ENCODE measurements around the gene PPP1CC.
A peak's percentile ranks its signal among the peaks of the same experiment; 100 is the strongest.
"Not testable (repeated sequence)": the region's sequence is repeated elsewhere in the genome, so short reads cannot be mapped to it uniquely, and the experiment has no call there.

PPP1CC gene

GRCh38 chr12:110741341-110742095, 1.2 kb downstream of the PPP1CC start:
- DNase-seq (no peak), ATAC-seq (peak; percentile 2)
- Mint-ChIP-seq H3K27ac (peak overlapping the region; percentile 98 to 100), H3K4me3 (peak overlapping the region; percentile 94 to 98), H3K9me3 (no peaks in the 10 kb centered on the region), H3K4me1 (peaks cover 56% of the 10 kb centered on the region), H3K27me3 (no peaks in the 10 kb centered on the region)

GRCh38 chr12:110739894-110740293, 2.8 kb downstream of the PPP1CC start:
- DNase-seq = no peak
- Mint-ChIP-seq H3K9me3 (no peaks in the 10 kb centered on the region), H3K4me3 (peak overlapping the region; percentile 78 to 98), H3K27me3 (no peaks in the 10 kb centered on the region), H3K4me1 (peaks cover 71% of the 10 kb centered on the region), H3K27ac (peak overlapping the region; percentile 86 to 92)
- ATAC-seq = peak; percentile 41

- no peaks in the 10 kb centered on the region for H3K9me3 Mint-ChIP-seq
- H3K27ac Mint-ChIP-seq = peak overlapping the region; percentile 86 to 92
- ATAC-seq (no peak), DNase-seq (no peak)
- H3K4me1 Mint-ChIP-seq = peaks cover 75% of the 10 kb centered on the region
- H3K27me3 Mint-ChIP-seq = no peaks in the 10 kb centered on the region
- H3K4me3 Mint-ChIP-seq = peak overlapping the region; percentile 78 to 98
These were observed 3.2 kb downstream of the PPP1CC start for GRCh38 chr12:110739488-110739887.

GRCh38 chr12:110737532-110737931, 5.2 kb downstream of the PPP1CC start:
- peak overlapping the region; percentile 49 to 98 for H3K4me3 Mint-ChIP-seq
- H3K9me3 Mint-ChIP-seq = no peaks in the 10 kb centered on the region
- H3K27ac Mint-ChIP-seq = peak overlapping the region; percentile 52 to 88
- no peak for DNase-seq
- H3K4me1 Mint-ChIP-seq = peaks cover 78% of the 10 kb centered on the region
- no peak for ATAC-seq
- H3K27me3 Mint-ChIP-seq = no peaks in the 10 kb centered on the region

- not testable (repeated sequence) for H3K9me3 Mint-ChIP-seq, ATAC-seq, H3K27ac Mint-ChIP-seq, H3K27me3 Mint-ChIP-seq, DNase-seq
- Mint-ChIP-seq H3K4me1 (peaks cover 83% of the 10 kb centered on the region), H3K4me3 (peak overlapping the region in 1 of 2 donors; percentile 49)
These were observed 5.7 kb downstream of the PPP1CC start for GRCh38 chr12:110737016-110737415.

- Mint-ChIP-seq H3K4me1 (peaks cover 82% of the 10 kb centered on the region), H3K4me3 (peak overlapping the region in 1 of 2 donors; percentile 18), H3K9me3 (no peaks in the 10 kb centered on the region), H3K27me3 (no peaks in the 10 kb centered on the region), H3K27ac (peak overlapping the region; percentile 61 to 76)
- no peak for ATAC-seq
- DNase-seq = no peak
These were observed 8.8 kb downstream of the PPP1CC start for GRCh38 chr12:110733900-110734299.

- H3K4me3 Mint-ChIP-seq = no peak overlapping the region
- no peaks in the 10 kb centered on the region for H3K9me3 Mint-ChIP-seq
- H3K27me3 Mint-ChIP-seq = no peaks in the 10 kb centered on the region
- H3K27ac Mint-ChIP-seq = peak overlapping the region in 1 of 2 donors; percentile 76
- ATAC-seq = no peak
- H3K4me1 Mint-ChIP-seq = peaks cover 82% of the 10 kb centered on the region
- DNase-seq = no peak
These were observed 9.5 kb downstream of the PPP1CC start for GRCh38 chr12:110733089-110733715.

- Mint-ChIP-seq H3K4me1 (peaks cover 82% of the 10 kb centered on the region), H3K9me3 (no peaks in the 10 kb centered on the region), H3K27ac (peak overlapping the region in 1 of 2 donors; percentile 85), H3K4me3 (no peak overlapping the region), H3K27me3 (no peaks in the 10 kb centered on the region)
- ATAC-seq = no peak
- DNase-seq = no peak
These were observed 10.1 kb downstream of the PPP1CC start for GRCh38 chr12:110732572-110732971.

- H3K27ac Mint-ChIP-seq = no peak overlapping the region
- ATAC-seq = no peak
- no peaks in the 10 kb centered on the region for H3K9me3 Mint-ChIP-seq
- no peak overlapping the region for H3K4me3 Mint-ChIP-seq
- no peaks in the 10 kb centered on the region for H3K27me3 Mint-ChIP-seq
- no peak for DNase-seq
- peaks cover 86% of the 10 kb centered on the region for H3K4me1 Mint-ChIP-seq
These were observed 11.2 kb downstream of the PPP1CC start for GRCh38 chr12:110731479-110731878.

GRCh38 chr12:110728628-110729027, 14.1 kb downstream of the PPP1CC start:
- peaks cover 68% of the 10 kb centered on the region for H3K4me1 Mint-ChIP-seq
- ATAC-seq = no peak
- peak overlapping the region in 1 of 2 donors; percentile 68 for H3K27ac Mint-ChIP-seq

GRCh38 chr12:110726708-110727369, 15.9 kb downstream of the PPP1CC start:
- no peak for DNase-seq
- no peak overlapping the region for H3K4me3 Mint-ChIP-seq
- peak overlapping the region; percentile 2 to 51 for H3K27ac Mint-ChIP-seq
- ATAC-seq = no peak
- no peaks in the 10 kb centered on the region for H3K27me3 Mint-ChIP-seq
- H3K4me1 Mint-ChIP-seq = peaks cover 50% of the 10 kb centered on the region
- no peaks in the 10 kb centered on the region for H3K9me3 Mint-ChIP-seq

More at GRCh38 chr12:110728628-110729027, 14.1 kb downstream of the PPP1CC start:
- Mint-ChIP-seq H3K27me3 (no peaks in the 10 kb centered on the region), H3K9me3 (no peaks in the 10 kb centered on the region), H3K4me3 (peak overlapping the region in 1 of 2 donors; percentile 35)
- no peak for DNase-seq

- peaks cover 42% of the 10 kb centered on the region for H3K4me1 Mint-ChIP-seq
- peak overlapping the region in 1 of 2 donors; percentile 80 for H3K27ac Mint-ChIP-seq
- H3K9me3 Mint-ChIP-seq = no peaks in the 10 kb centered on the region
- no peaks in the 10 kb centered on the region for H3K27me3 Mint-ChIP-seq
- ATAC-seq (no peak), DNase-seq (no peak)
- H3K4me3 Mint-ChIP-seq = no peak overlapping the region
These were observed 16.7 kb downstream of the PPP1CC start for GRCh38 chr12:110726028-110726427.

- Mint-ChIP-seq H3K27me3 (no peaks in the 10 kb centered on the region), H3K27ac (peak overlapping the region in 1 of 2 donors; percentile 50), H3K4me1 (peaks cover 41% of the 10 kb centered on the region), H3K4me3 (no peak overlapping the region), H3K9me3 (no peaks in the 10 kb centered on the region)
- ATAC-seq (no peak), DNase-seq (no peak)
These were observed 17.4 kb downstream of the PPP1CC start for GRCh38 chr12:110725267-110725666.

- H3K4me3 Mint-ChIP-seq, DNase-seq, H3K27me3 Mint-ChIP-seq, H3K9me3 Mint-ChIP-seq, ATAC-seq, H3K27ac Mint-ChIP-seq: not testable (repeated sequence)
- peaks cover 34% of the 10 kb centered on the region for H3K4me1 Mint-ChIP-seq
These were observed 19.8 kb downstream of the PPP1CC start for GRCh38 chr12:110722892-110723291.

GRCh38 chr12:110721570-110721969, 21.1 kb downstream of the PPP1CC start:
- Mint-ChIP-seq H3K27me3 (no peaks in the 10 kb centered on the region), H3K27ac (peak overlapping the region in 1 of 2 donors; percentile 81), H3K4me3 (no peak overlapping the region), H3K4me1 (peaks cover 24% of the 10 kb centered on the region), H3K9me3 (no peaks in the 10 kb centered on the region)
- no peak for ATAC-seq
- DNase-seq = no peak

- no peak for DNase-seq
- Mint-ChIP-seq H3K27me3 (no peaks in the 10 kb centered on the region), H3K27ac (no peak overlapping the region), H3K4me1 (peaks cover 18% of the 10 kb centered on the region), H3K9me3 (no peaks in the 10 kb centered on the region), H3K4me3 (no peak overlapping the region)
- ATAC-seq = no peak
These were observed 22.2 kb downstream of the PPP1CC start for GRCh38 chr12:110720516-110720915.

All from stimulated activated naive CD8-positive, alpha-beta T cell treated with anti-CD3 and anti-CD28 coated beads, Interleukin-15, amount 100 ng/mL, for 72 hours (primary cell).